ENCODE results near the gene RAD23B. TPM values are rescaled to one million over a fixed set of nuclear protein-coding genes. Genes with fewer than 3 reads are reported as not detected.

The RAD23B gene
- total RNA-seq, 2 experiments from 2014 or later = 142 to 148 TPM

GRCh38 chr9:107355394-107355793 is 72.3 kb downstream of the RAD23B start:
- DNase-seq = no peak
- no peaks in the 10 kb centered on the region for H3K36me3 Mint-ChIP-seq
- H3K27me3 Mint-ChIP-seq = peaks cover 20% of the 10 kb centered on the region
- H3K4me1 Mint-ChIP-seq = no peaks in the 10 kb centered on the region
- no peak overlapping the region for H3K4me3 Mint-ChIP-seq
- peaks cover 3% of the 10 kb centered on the region for H3K9me3 Mint-ChIP-seq
- no peak overlapping the region for H3K27ac Mint-ChIP-seq

- no peak for DNase-seq
- Mint-ChIP-seq H3K36me3 (no peaks in the 10 kb centered on the region), H3K27me3 (peaks cover 10% of the 10 kb centered on the region), H3K27ac (no peak overlapping the region), H3K4me1 (peaks cover 5% of the 10 kb centered on the region), H3K4me3 (no peak overlapping the region), H3K9me3 (no peaks in the 10 kb centered on the region)
These were observed 75.9 kb downstream of the RAD23B start for GRCh38 chr9:107358986-107359385.

DNA sequence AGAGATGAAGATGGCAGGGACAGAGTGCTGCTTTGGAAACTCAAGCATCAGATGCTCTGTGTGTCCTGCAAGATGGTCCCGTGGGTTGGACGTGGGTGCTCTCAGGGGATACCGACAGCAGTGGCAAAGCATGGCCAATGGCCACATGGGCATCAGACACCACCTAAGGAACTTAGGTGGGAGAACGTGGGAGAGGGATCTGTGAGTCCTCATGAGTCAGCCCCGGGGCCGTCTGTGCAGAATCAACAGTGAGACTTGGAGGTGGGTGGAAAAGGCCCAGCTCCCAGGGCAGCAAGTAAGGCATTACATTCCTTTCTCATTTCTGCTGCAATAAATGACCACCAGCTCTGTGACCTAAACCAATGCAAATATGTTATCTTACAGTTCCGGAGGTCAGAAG is 77.0 kb downstream of the RAD23B start:
- Mint-ChIP-seq H3K4me1 (peaks cover 5% of the 10 kb centered on the region), H3K27me3 (peaks cover 4% of the 10 kb centered on the region), H3K36me3 (no peaks in the 10 kb centered on the region), H3K9me3 (no peaks in the 10 kb centered on the region), H3K4me3 (no peak overlapping the region), H3K27ac (no peak overlapping the region)
- DNase-seq = no peak

DNA sequence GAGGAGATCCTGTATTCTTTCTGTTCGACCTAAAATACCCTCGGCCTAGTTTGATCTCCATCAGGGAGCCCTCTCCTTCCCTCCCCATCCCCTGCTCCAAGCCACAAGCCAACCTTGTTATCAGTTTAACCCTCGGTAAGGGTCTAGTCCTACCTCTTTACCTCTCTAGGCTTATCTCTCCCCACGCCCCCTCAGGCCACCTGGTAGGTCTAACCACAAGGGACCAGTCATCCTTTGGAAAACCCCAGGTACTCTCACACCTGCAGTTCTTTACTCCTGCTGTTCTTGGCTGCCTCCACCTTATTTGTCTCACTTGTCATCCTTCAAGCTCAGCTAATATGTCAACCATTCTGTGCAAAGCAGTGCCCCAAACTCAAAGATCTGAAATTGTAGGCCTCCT is 78.7 kb downstream of the RAD23B start:
- DNase-seq = no peak
- Mint-ChIP-seq H3K27ac (no peak overlapping the region), H3K4me3 (no peak overlapping the region), H3K27me3 (no peaks in the 10 kb centered on the region), H3K9me3 (no peaks in the 10 kb centered on the region), H3K36me3 (no peaks in the 10 kb centered on the region), H3K4me1 (peaks cover 5% of the 10 kb centered on the region)

- DNase-seq = no peak
- H3K27me3 Mint-ChIP-seq = peaks cover 2% of the 10 kb centered on the region
- H3K36me3 Mint-ChIP-seq = no peaks in the 10 kb centered on the region
- peaks cover 5% of the 10 kb centered on the region for H3K4me1 Mint-ChIP-seq
- H3K27ac Mint-ChIP-seq = no peak overlapping the region
- H3K4me3 Mint-ChIP-seq = no peak overlapping the region
- H3K9me3 Mint-ChIP-seq = no peaks in the 10 kb centered on the region
These were observed 80.6 kb downstream of the RAD23B start for GRCh38 chr9:107363516-107364152.

GRCh38 chr9:107367727-107368502 is 84.8 kb downstream of the RAD23B start:
- no peaks in the 10 kb centered on the region for H3K36me3 Mint-ChIP-seq
- no peaks in the 10 kb centered on the region for H3K9me3 Mint-ChIP-seq
- H3K27me3 Mint-ChIP-seq = peaks cover 12% of the 10 kb centered on the region
- no peak for DNase-seq
- H3K4me1 Mint-ChIP-seq = no peaks in the 10 kb centered on the region
- no peak overlapping the region for H3K4me3 Mint-ChIP-seq
- H3K27ac Mint-ChIP-seq = no peak overlapping the region

GRCh38 chr9:107368696-107369095 is 85.6 kb downstream of the RAD23B start:
- Mint-ChIP-seq H3K4me3 (no peak overlapping the region), H3K9me3 (no peaks in the 10 kb centered on the region), H3K27ac (no peak overlapping the region), H3K4me1 (no peaks in the 10 kb centered on the region), H3K36me3 (no peaks in the 10 kb centered on the region), H3K27me3 (peaks cover 12% of the 10 kb centered on the region)
- DNase-seq = no peak

- H3K9me3 Mint-ChIP-seq = no peaks in the 10 kb centered on the region
- no peak overlapping the region for H3K4me3 Mint-ChIP-seq
- no peaks in the 10 kb centered on the region for H3K4me1 Mint-ChIP-seq
- no peaks in the 10 kb centered on the region for H3K36me3 Mint-ChIP-seq
- H3K27me3 Mint-ChIP-seq = peaks cover 8% of the 10 kb centered on the region
- H3K27ac Mint-ChIP-seq = no peak overlapping the region
- no peak for DNase-seq
These were observed 90.7 kb downstream of the RAD23B start for GRCh38 chr9:107373809-107374208.

GRCh38 chr9:107375001-107375400 is 91.9 kb downstream of the RAD23B start:
- Mint-ChIP-seq H3K27me3 (no peaks in the 10 kb centered on the region), H3K27ac (no peak overlapping the region), H3K4me3 (no peak overlapping the region), H3K4me1 (no peaks in the 10 kb centered on the region), H3K9me3 (no peaks in the 10 kb centered on the region), H3K36me3 (no peaks in the 10 kb centered on the region)
- DNase-seq = no peak

- no peaks in the 10 kb centered on the region for H3K9me3 Mint-ChIP-seq
These were observed 92.7 kb downstream of the RAD23B start for GRCh38 chr9:107375651-107376369.

GRCh38 chr9:107378006-107378405 is 94.9 kb downstream of the RAD23B start:
- H3K4me1 Mint-ChIP-seq = no peaks in the 10 kb centered on the region
- peaks cover 4% of the 10 kb centered on the region for H3K27me3 Mint-ChIP-seq
- no peaks in the 10 kb centered on the region for H3K9me3 Mint-ChIP-seq
- DNase-seq = no peak
- no peaks in the 10 kb centered on the region for H3K36me3 Mint-ChIP-seq
- no peak overlapping the region for H3K27ac Mint-ChIP-seq
- H3K4me3 Mint-ChIP-seq = no peak overlapping the region

More at GRCh38 chr9:107375651-107376369, 92.7 kb downstream of the RAD23B start:
- Mint-ChIP-seq H3K36me3 (no peaks in the 10 kb centered on the region), H3K4me1 (no peaks in the 10 kb centered on the region), H3K27ac (no peak overlapping the region), H3K4me3 (no peak overlapping the region), H3K27me3 (no peaks in the 10 kb centered on the region)
- no peak for DNase-seq

Other genes starting within 250 kb of the RAD23B start
- gene KLF4, start 206.5 kb downstream of the RAD23B start, total RNA-seq = under 1 TPM; 0.50 to 0.62 TPM